ENCODE results near the gene WIPF1.

DNA sequence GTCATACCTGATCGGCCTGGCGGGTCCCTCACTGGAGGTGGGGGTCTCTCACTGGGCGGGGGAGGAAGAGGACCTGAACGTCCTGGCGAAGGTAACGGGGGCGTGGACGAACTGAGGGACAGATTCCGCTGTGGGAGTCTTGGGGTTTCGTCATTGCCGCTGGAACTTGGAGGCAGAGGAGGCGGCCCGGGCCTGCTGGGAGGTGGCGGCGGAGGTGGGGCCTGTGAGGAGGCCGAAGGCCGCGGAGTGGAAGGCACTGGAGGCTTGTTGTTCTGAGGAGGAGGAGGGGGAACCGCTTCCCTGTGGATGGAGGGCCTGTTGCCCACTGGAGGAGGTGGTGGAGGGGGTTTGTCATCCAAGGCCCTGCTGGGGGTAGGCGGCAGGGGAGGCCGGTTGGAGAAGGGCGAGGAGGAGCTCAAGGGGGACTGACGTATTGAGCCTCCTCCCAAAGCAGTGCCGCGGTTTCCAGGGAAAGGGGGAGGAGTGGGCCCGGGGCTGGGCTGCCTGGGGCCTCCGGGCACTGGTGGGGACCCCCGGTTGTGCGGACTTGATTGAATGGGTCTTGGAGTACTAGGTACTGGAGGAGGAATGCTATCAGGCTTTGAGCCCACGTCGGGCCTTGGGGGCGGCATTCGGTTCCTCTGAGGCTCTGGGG is 25.8 kb downstream of the WIPF1 start:
- no peak for TF ChIP-seq EP300 (IDR thresholded peaks at IDR 0.05)
- TF ChIP-seq, protein P1, sequence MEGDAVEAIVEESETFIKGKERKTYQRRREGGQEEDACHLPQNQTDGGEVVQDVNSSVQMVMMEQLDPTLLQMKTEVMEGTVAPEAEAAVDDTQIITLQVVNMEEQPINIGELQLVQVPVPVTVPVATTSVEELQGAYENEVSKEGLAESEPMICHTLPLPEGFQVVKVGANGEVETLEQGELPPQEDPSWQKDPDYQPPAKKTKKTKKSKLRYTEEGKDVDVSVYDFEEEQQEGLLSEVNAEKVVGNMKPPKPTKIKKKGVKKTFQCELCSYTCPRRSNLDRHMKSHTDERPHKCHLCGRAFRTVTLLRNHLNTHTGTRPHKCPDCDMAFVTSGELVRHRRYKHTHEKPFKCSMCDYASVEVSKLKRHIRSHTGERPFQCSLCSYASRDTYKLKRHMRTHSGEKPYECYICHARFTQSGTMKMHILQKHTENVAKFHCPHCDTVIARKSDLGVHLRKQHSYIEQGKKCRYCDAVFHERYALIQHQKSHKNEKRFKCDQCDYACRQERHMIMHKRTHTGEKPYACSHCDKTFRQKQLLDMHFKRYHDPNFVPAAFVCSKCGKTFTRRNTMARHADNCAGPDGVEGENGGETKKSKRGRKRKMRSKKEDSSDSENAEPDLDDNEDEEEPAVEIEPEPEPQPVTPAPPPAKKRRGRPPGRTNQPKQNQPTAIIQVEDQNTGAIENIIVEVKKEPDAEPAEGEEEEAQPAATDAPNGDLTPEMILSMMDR (IDR thresholded peaks at IDR 0.05), result no peak
- TF ChIP-seq POLR2AphosphoS5 (IDR thresholded peaks at IDR 0.05), result no peak
- no peak for TF ChIP-seq POLR2A (IDR thresholded peaks at IDR 0.05)
